HepG2 (cell line): ENCODE data around the gene NFE2L2. TPM values are rescaled to one million over a fixed set of nuclear protein-coding genes. Genes with fewer than 3 reads are reported as not detected.

ENCODE experiments used
- FOXC1 ChIP-seq: sonication (generic); formaldehyde crosslinking; IDR thresholded peaks from 2 replicates; pipeline ENCODE4 v1.8.0; 2022; ENCODE audit warnings: mild to moderate bottlenecking, missing genetic modification reagents, borderline replicate concordance
- GLI4 ChIP-seq: sonication (generic); formaldehyde crosslinking; IDR thresholded peaks from 2 replicates; pipeline ENCODE4 v1.5.1; 2020; ENCODE audit warnings: missing genetic modification reagents, mild to moderate bottlenecking, moderate library complexity, borderline replicate concordance
- KLF12 ChIP-seq: sonication (generic); formaldehyde crosslinking; IDR thresholded peaks from 2 replicates; pipeline ENCODE4 v1.4.0; 2020; ENCODE audit warnings: missing genetic modification reagents, borderline replicate concordance
- MAF1 ChIP-seq: sonication (generic); formaldehyde crosslinking; IDR thresholded peaks from 2 replicates; pipeline ENCODE4 v1.5.0; 2020; ENCODE audit warnings: missing genetic modification reagents, borderline replicate concordance
- MTF2 ChIP-seq: sonication (generic); formaldehyde crosslinking; IDR thresholded peaks from 2 replicates; pipeline ENCODE4 v1.5.0; 2020; ENCODE audit warnings: missing genetic modification reagents, borderline replicate concordance
- MXD4 ChIP-seq: IDR thresholded peaks from 2 replicates; pipeline ENCODE4 v1.6.1; 2016; ENCODE audit warnings: mild to moderate bottlenecking, missing biosample characterization, missing genetic modification reagents
- MYNN ChIP-seq: sonication (generic); formaldehyde crosslinking; IDR thresholded peaks from 2 replicates; pipeline ENCODE4 v1.4.0; 2020; ENCODE audit warnings: mild to moderate bottlenecking, low read depth, missing genetic modification reagents
- NFAT5 ChIP-seq: sonication (generic); formaldehyde crosslinking; IDR thresholded peaks from 2 replicates; pipeline ENCODE4 v1.4.0; 2020; ENCODE audit warnings: missing genetic modification reagents
- PLRG1 ChIP-seq: fragments of 450-650 bp; conservative IDR thresholded peaks from 2 replicates; pipeline ENCODE4 v1.6.1; 2016
- RNF2 ChIP-seq: fragments of 450-650 bp; conservative IDR thresholded peaks from 2 replicates; pipeline ENCODE4 v1.6.1; 2016; ENCODE audit warnings: low read depth
- ZNF142 ChIP-seq: sonication (generic); formaldehyde crosslinking; IDR thresholded peaks from 2 replicates; pipeline ENCODE4 v1.4.0; 2020; ENCODE audit warnings: missing genetic modification reagents
- ZNF484 ChIP-seq: sonication (generic); formaldehyde crosslinking; IDR thresholded peaks from 2 replicates; pipeline ENCODE4 v1.5.1; 2020; ENCODE audit warnings: mild to moderate bottlenecking, low read depth, missing genetic modification reagents, borderline replicate concordance
- ZNF567 ChIP-seq: sonication (generic); formaldehyde crosslinking; IDR thresholded peaks from 2 replicates; pipeline ENCODE4 v1.8.1; 2023; ENCODE audit warnings: mild to moderate bottlenecking, missing genetic modification reagents, borderline replicate concordance
- ZNF598 ChIP-seq: sonication (generic); formaldehyde crosslinking; IDR thresholded peaks from 2 replicates; pipeline ENCODE4 v1.5.1; 2020; ENCODE audit warnings: mild to moderate bottlenecking, missing genetic modification reagents, borderline replicate concordance
- ZNF790 ChIP-seq: sonication (generic); formaldehyde crosslinking; IDR thresholded peaks from 2 replicates; pipeline ENCODE4 v1.8.0; 2022; ENCODE audit warnings: missing genetic modification reagents, mild to moderate bottlenecking, borderline replicate concordance
- ZNF850 ChIP-seq: sonication (generic); formaldehyde crosslinking; conservative IDR thresholded peaks from 2 replicates; pipeline ENCODE4 v1.9.0; 2021; ENCODE audit warnings: mild to moderate bottlenecking, missing genetic modification reagents
- polyA plus RNA-seq, 8 experiments: library from polyadenylated mRNA; depleted of rRNA in 3 of 8; stranded (reverse) in 7 of 8; unstranded in 1 of 8; fragments of >200 nt; fragmentation: Illumina TruSeq in 4 of 8; extraction: Trizol in 4 of 8; gene quantifications; 2 replicates each; pipeline versions ENCODE4 v1.2.1 to v1.2.3, GENCODE V29; 2011 to 2016; ENCODE audit warnings: low read depth in 4 of 8, missing spikeins in 1 of 8, mixed read lengths in 1 of 8; ENCODE audit not compliant: insufficient read depth in 1 of 8
- total RNA-seq, 5 experiments: library from RNA; depleted of rRNA; stranded (reverse); fragments of >200 nt; fragmentation: Illumina TruSeq; extraction: Trizol; gene quantifications; 2 replicates each; pipeline ENCODE4 v1.2.3, GENCODE V29; 2016; ENCODE audit warnings: low read depth in 1 of 5

The NFE2L2 gene
- total and polyA plus RNA-seq, 2 of the 13 experiments (the other 11 are each of a cell fraction or from before 2014, with no cell fraction given), result 84.6 to 215 TPM

GRCh38 chr2:177188482-177189469 is 75.8 kb downstream of the NFE2L2 start (continued):
- TF ChIP-seq MXD4 (peak; percentile 47; the same call in 1 of the 2 replicates), RNF2 (no peak), MAF1 (CRISPR knock-in tag) (no peak), FOXC1 (0 out of 2 replicates have a peak, but pooled peaks have one; percentile 19), ZNF567 (CRISPR knock-in tag) (0 out of 2 replicates have a peak, but pooled peaks have one; percentile 60), MYNN (peak; percentile 81; the same call in 1 of the 2 replicates), KLF12 (no peak), ZNF598 (CRISPR knock-in tag) (no peak), ZNF790 (CRISPR knock-in tag) (no peak), MTF2 (CRISPR knock-in tag) (0 out of 2 replicates have a peak, but pooled peaks have one; percentile 34), PLRG1 (no peak), NFAT5 (CRISPR knock-in tag) (no peak), ZNF850 (CRISPR knock-in tag) (no peak), ZNF142 (no peak), GLI4 (no peak), ZNF484 (CRISPR knock-in tag) (no peak)
